ENCODE results near the gene TAC4.

TAC4 gene

GRCh38 chr17:49871211-49871610 lies 23.3 kb upstream of the TAC4 start:
- Histone ChIP-seq H3K4me3 (ENCODE audit: low read length) (no peak overlapping the region), H3K27me3 (ENCODE audit: control insufficient read depth, insufficient read depth, low read length) (no peaks in the 10 kb centered on the region), H3K4me1 (ENCODE audit: control insufficient read depth, low read depth, low read length) (peaks cover 3% of the 10 kb centered on the region), H3K9ac (ENCODE audit: low read length) (no peak overlapping the region), H3K9me3 (ENCODE audit: control insufficient read depth, low read depth, low read length) (no peaks in the 10 kb centered on the region), H3K27ac (ENCODE audit: low read length) (no peak overlapping the region), H3K36me3 (ENCODE audit: control insufficient read depth, low read depth, low read length) (no peaks in the 10 kb centered on the region)

GRCh38 chr17:49870298-49870697 lies 22.4 kb upstream of the TAC4 start:
- H3K27me3 ChIP-seq (ENCODE audit: control insufficient read depth, insufficient read depth, low read length) = no peaks in the 10 kb centered on the region
- no peak overlapping the region for H3K4me3 ChIP-seq (ENCODE audit: low read length)

GRCh38 chr17:49869038-49869374 lies 21.1 kb upstream of the TAC4 start:
- Histone ChIP-seq H3K9ac (ENCODE audit: low read length) (no peak overlapping the region), H3K4me1 (ENCODE audit: control insufficient read depth, low read depth, low read length) (peaks cover 18% of the 10 kb centered on the region), H3K4me3 (ENCODE audit: low read length) (no peak overlapping the region), H3K27ac (ENCODE audit: low read length) (no peak overlapping the region), H3K27me3 (ENCODE audit: control insufficient read depth, insufficient read depth, low read length) (no peaks in the 10 kb centered on the region), H3K36me3 (ENCODE audit: control insufficient read depth, low read depth, low read length) (no peaks in the 10 kb centered on the region), H3K9me3 (ENCODE audit: control insufficient read depth, low read depth, low read length) (no peaks in the 10 kb centered on the region)

More at GRCh38 chr17:49870298-49870697, 22.4 kb upstream of the TAC4 start:
- Histone ChIP-seq H3K9me3 (ENCODE audit: control insufficient read depth, low read depth, low read length) (no peaks in the 10 kb centered on the region), H3K36me3 (ENCODE audit: control insufficient read depth, low read depth, low read length) (no peaks in the 10 kb centered on the region), H3K4me1 (ENCODE audit: control insufficient read depth, low read depth, low read length) (peaks cover 11% of the 10 kb centered on the region), H3K9ac (ENCODE audit: low read length) (no peak overlapping the region), H3K27ac (ENCODE audit: low read length) (no peak overlapping the region)

DNA sequence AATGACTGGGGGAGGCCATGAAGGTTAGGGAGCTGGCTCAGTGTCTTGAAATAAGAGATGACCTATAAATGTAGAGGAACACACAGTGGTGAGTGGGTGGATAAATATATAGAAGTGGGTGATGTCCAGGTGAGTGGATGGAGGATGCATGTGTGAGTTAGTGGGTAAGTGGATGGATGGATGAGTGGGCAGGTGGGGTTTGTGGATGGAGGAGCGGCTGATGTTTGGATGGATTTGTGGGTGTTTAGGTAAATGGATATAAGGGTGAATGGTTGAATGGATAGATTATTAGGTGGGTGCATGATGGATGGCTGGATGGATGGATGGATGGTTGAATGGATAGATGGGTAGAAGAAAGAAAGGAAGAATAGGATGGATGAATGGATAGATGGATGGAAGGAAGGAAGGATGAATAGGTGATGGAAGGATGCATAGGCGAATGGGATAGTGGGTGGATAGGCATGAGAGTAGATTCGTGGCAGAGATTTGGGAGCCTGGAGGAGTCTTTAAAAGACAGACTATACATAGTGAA lies 19.1 kb upstream of the TAC4 start:
- Histone ChIP-seq H3K9ac (ENCODE audit: low read length) (no peak overlapping the region), H3K36me3 (ENCODE audit: control insufficient read depth, low read depth, low read length) (no peaks in the 10 kb centered on the region)

DNA sequence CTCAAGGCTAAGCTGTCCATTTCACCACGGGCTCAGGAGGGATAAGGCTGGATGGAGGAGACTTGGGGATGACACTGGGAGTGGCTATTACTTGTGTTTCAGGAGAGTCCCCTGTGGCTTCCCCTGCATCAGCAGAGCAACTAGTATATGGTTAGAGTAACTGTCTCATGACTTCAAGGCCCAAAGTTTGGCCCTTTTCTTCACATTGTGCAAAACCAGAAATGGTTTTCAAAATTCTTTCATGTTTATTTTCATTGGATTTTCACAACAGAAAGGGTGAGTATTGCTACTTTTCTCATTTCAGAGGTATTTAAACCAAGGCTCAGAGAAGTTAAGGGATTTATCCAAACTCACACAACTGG lies 18.1 kb upstream of the TAC4 start:
- peaks cover 21% of the 10 kb centered on the region for H3K4me1 ChIP-seq (ENCODE audit: control insufficient read depth, low read depth, low read length)
- H3K9ac ChIP-seq (ENCODE audit: low read length) = no peak overlapping the region
- H3K9me3 ChIP-seq (ENCODE audit: control insufficient read depth, low read depth, low read length) = no peaks in the 10 kb centered on the region
- H3K27ac ChIP-seq (ENCODE audit: low read length) = no peak overlapping the region
- H3K36me3 ChIP-seq (ENCODE audit: control insufficient read depth, low read depth, low read length) = no peaks in the 10 kb centered on the region
- no peaks in the 10 kb centered on the region for H3K27me3 ChIP-seq (ENCODE audit: control insufficient read depth, insufficient read depth, low read length)
- peak overlapping the region; percentile 16 for H3K4me3 ChIP-seq (ENCODE audit: low read length)

More for the DNA sequence above, 19.1 kb upstream of the TAC4 start:
- Histone ChIP-seq H3K4me1 (ENCODE audit: control insufficient read depth, low read depth, low read length) (peaks cover 18% of the 10 kb centered on the region), H3K9me3 (ENCODE audit: control insufficient read depth, low read depth, low read length) (no peaks in the 10 kb centered on the region), H3K27me3 (ENCODE audit: control insufficient read depth, insufficient read depth, low read length) (no peaks in the 10 kb centered on the region), H3K4me3 (ENCODE audit: low read length) (no peak overlapping the region), H3K27ac (ENCODE audit: low read length) (no peak overlapping the region)

DNA sequence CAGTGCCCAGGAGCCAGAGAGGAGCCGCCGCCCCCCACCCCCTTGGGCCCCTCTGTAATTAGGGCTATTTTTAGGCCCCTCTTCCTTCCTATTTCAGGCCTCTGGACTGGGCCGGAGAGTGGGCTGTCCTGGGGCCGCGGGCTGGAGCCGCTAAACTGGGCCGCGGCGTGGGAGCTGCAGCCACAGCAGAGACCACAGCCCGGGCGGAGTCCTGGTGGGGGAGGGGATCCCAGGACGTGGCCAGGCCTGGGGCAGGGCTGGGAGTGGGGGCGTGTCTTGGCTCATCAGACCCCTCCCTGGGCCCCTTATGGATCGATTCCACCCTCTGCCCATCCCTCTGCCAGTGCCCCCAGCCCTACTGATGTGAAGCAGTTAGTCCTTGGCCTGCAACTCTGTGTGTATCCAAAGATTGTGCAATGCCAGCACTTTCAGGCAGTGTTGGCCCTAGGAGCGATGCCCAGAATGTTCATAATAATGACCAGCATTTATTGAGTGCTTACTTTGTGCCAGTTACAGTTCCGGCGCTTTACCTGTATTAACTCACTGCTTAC lies 15.0 kb upstream of the TAC4 start:
- Histone ChIP-seq H3K4me3 (ENCODE audit: low read length) (no peak overlapping the region), H3K9ac (ENCODE audit: low read length) (no peak overlapping the region), H3K27me3 (ENCODE audit: control insufficient read depth, insufficient read depth, low read length) (no peaks in the 10 kb centered on the region), H3K4me1 (ENCODE audit: control insufficient read depth, low read depth, low read length) (peaks cover 21% of the 10 kb centered on the region), H3K9me3 (ENCODE audit: control insufficient read depth, low read depth, low read length) (no peaks in the 10 kb centered on the region), H3K36me3 (ENCODE audit: control insufficient read depth, low read depth, low read length) (no peaks in the 10 kb centered on the region), H3K27ac (ENCODE audit: low read length) (no peak overlapping the region)

DNA sequence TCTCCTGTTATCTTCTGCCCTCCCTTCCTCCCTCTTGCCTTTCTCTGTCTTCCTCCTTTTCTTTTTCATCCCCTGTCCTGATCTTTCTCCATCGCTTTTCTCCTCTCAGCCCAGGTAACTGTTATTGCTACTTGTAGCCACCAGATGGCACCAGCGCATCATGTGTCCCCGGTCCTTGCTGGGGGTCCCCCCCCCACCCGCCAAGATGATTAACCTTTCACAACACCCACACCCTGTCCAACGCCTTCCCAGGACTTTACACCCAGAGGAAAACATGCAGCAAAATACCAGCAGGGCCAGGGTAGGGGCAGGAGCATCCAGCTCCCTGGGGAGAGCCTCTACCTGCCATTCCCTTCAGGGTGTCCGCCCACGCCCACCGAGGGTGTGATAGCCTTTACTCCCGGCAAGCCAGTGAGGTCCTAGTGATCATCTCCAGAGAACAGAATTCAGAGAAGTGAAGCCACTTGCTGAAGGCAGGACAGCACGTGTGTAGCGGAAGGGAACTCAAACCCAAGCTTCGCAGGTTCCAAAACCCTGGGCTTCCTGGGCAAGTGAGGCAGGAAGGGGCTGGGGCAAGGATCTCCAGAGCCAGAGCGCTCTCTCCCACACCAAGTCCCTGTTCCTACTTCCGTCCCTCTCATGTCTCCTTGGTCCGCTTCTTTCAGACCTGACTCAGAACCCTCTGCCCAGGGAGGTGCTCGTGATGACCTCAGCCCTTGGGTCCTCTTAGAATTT lies 13.4 kb upstream of the TAC4 start:
- Histone ChIP-seq H3K4me3 (ENCODE audit: low read length) (no peak overlapping the region), H3K9me3 (ENCODE audit: control insufficient read depth, low read depth, low read length) (no peaks in the 10 kb centered on the region), H3K4me1 (ENCODE audit: control insufficient read depth, low read depth, low read length) (peaks cover 19% of the 10 kb centered on the region), H3K36me3 (ENCODE audit: control insufficient read depth, low read depth, low read length) (no peaks in the 10 kb centered on the region), H3K27ac (ENCODE audit: low read length) (no peak overlapping the region), H3K9ac (ENCODE audit: low read length) (no peak overlapping the region), H3K27me3 (ENCODE audit: control insufficient read depth, insufficient read depth, low read length) (no peaks in the 10 kb centered on the region)

DNA sequence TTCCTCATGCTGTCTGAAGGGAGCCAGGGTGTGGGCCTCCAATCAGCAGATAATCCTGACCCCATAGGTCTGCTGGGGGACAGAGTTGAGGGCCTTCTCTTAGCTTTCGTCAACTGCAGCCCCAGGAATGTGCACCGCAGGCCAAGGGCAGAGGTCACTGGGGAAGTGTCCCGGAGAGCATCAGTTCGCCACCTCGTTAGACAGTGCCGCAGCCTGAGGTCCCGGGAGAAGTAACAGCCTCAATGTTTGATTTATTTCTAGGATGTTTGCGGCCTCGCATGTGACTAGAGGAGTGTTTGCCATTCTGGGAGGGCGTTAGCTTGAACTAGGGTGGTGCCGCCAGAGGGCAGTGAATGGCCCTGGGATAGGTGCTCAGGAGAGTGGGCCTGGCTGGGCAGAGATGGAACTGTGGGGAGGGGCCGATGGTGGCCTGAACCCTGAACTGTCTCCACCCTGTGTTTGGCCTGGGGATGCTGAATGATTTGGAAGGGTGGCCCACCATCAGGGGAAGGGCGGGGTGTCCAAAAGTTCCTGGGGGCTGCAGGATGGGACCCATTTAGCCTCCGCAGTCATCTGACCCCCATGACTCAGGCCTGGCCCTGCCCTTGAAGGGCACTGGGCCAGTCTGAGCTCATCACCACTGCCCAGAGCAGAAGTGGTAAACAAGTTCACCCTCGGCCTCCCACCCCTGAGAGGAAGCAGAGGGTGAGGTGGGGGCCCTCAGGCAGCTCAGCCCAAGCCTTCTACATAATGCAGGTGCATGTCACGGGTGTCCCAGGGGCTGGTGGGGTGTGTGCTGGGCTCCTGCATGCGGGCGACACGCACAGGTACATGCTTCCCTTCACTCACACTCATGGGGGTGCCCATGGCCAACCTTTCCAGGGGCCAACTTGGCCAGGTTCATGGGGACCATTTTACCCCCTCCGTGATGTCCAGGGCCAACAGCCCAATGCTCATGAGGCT lies 12.4 kb upstream of the TAC4 start:
- H3K4me1 ChIP-seq (ENCODE audit: control insufficient read depth, low read depth, low read length) = peaks cover 10% of the 10 kb centered on the region
- H3K27ac ChIP-seq (ENCODE audit: low read length) = no peak overlapping the region
- no peak overlapping the region for H3K4me3 ChIP-seq (ENCODE audit: low read length)
- no peaks in the 10 kb centered on the region for H3K9me3 ChIP-seq (ENCODE audit: control insufficient read depth, low read depth, low read length)
- H3K27me3 ChIP-seq (ENCODE audit: control insufficient read depth, insufficient read depth, low read length) = no peaks in the 10 kb centered on the region
- no peaks in the 10 kb centered on the region for H3K36me3 ChIP-seq (ENCODE audit: control insufficient read depth, low read depth, low read length)
- H3K9ac ChIP-seq (ENCODE audit: low read length) = no peak overlapping the region

DNA sequence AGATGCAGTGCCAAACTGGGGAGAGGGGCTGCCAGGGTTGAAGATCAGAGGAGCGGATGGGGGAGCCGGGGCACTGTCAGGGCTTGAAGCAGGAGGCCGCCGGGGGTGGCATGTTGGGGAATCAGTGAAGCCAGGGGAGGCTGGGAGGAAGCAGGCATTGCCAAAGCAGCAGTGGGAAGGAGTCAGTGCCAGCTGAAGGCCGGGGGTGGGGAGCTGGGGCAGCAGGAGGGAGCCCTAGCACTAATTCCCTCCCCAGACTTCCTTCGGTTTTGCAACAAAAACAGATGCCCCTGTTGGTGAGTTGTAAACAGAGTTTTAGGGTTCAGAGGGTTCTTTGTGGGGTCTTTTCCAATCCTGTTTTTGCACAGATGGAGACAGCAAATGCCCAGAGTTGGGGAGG lies 10.9 kb upstream of the TAC4 start:
- Histone ChIP-seq H3K27ac (ENCODE audit: low read length) (no peak overlapping the region), H3K36me3 (ENCODE audit: control insufficient read depth, low read depth, low read length) (no peaks in the 10 kb centered on the region), H3K9me3 (ENCODE audit: control insufficient read depth, low read depth, low read length) (no peaks in the 10 kb centered on the region), H3K4me1 (ENCODE audit: control insufficient read depth, low read depth, low read length) (peaks cover 3% of the 10 kb centered on the region), H3K9ac (ENCODE audit: low read length) (no peak overlapping the region), H3K27me3 (ENCODE audit: control insufficient read depth, insufficient read depth, low read length) (no peaks in the 10 kb centered on the region), H3K4me3 (ENCODE audit: low read length) (no peak overlapping the region)

DNA sequence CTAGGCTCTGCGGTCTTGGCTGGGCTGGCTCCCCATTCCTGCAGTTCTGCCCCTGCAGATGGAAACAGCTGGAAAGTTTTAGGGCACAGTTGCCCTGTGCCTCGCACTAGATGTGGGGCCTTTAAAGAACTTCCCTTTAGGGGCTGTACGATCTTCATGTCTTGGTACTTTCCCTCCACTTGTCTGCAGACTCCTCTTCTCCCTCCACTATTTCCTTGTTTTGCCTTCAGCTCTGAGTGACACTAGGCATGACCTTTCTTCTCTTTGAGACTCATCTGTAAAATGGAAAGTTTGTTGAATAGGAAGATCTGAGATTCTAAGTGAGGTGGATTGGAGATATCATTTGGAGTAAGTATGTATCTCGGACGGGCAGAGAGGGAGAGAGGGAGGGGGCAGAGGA lies 6.3 kb upstream of the TAC4 start:
- Histone ChIP-seq H3K9ac (ENCODE audit: low read length) (no peak overlapping the region), H3K27me3 (ENCODE audit: control insufficient read depth, insufficient read depth, low read length) (peaks cover 32% of the 10 kb centered on the region), H3K4me3 (ENCODE audit: low read length) (no peak overlapping the region), H3K9me3 (ENCODE audit: control insufficient read depth, low read depth, low read length) (no peaks in the 10 kb centered on the region), H3K4me1 (ENCODE audit: control insufficient read depth, low read depth, low read length) (peaks cover 7% of the 10 kb centered on the region), H3K27ac (ENCODE audit: low read length) (no peak overlapping the region), H3K36me3 (ENCODE audit: control insufficient read depth, low read depth, low read length) (no peaks in the 10 kb centered on the region)

DNA sequence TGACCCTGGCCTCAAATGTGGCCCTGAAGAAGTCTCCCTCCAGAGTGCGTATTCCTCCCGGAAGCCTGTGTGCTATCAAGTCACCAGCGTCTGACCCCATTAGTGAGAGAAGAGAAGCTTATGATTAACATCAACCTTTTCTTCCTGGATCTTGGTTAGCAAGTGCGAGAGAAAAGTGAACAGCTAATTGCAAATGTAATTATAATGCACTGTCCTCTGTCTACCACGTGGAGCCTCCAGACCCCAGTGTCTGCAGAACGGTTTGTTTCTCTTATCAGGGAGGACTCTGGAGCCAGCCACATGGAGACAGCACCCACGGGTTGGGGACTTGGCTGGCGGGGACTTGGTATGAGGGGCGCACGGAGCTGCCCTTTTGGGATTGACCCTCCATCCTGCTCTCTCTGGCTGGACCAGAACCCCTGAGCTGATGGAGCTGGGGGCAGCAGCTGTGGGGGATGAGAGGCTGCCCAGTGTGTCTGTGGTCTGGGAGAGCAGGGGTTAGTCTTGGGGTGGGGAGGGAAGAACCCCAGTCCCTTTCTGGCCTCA lies 5.7 kb upstream of the TAC4 start:
- Histone ChIP-seq H3K27ac (ENCODE audit: low read length) (no peak overlapping the region), H3K36me3 (ENCODE audit: control insufficient read depth, low read depth, low read length) (no peaks in the 10 kb centered on the region), H3K9me3 (ENCODE audit: control insufficient read depth, low read depth, low read length) (no peaks in the 10 kb centered on the region), H3K9ac (ENCODE audit: low read length) (no peak overlapping the region), H3K4me1 (ENCODE audit: control insufficient read depth, low read depth, low read length) (peaks cover 7% of the 10 kb centered on the region), H3K27me3 (ENCODE audit: control insufficient read depth, insufficient read depth, low read length) (peaks cover 32% of the 10 kb centered on the region), H3K4me3 (ENCODE audit: low read length) (no peak overlapping the region)
